Stimulated activated CD4-positive, alpha-beta T cell treated with anti-CD3 and anti-CD28 coated beads, Interleukin-4, amount 100 ng/mL, for 24 hours (primary cell): ENCODE results near the gene SENP3.

Source experiments
- DNase-seq: peaks from one replicate; pipeline ENCODE4 v3.0.0-alpha.2; 2020

SENP3 gene

DNA sequence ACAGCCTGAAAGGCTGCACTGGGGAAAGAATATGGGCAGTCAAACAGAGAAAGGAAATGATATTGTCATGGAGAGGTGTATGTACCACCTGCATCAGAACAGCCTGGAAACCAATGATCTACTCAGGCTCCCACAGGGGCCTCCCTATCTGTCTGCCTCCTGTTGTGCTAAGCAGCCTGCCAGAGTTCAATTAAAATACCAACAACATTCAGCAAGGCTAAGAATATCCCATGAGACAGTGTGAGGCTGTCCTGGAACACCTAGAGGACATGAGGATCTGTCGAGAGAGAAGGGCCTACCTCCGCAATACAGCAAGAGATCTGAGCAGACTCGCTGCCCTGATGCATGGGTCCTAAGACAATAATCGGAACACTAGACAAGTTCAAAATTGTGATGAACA is 44.6 kb downstream of the SENP3 start:
- DNase-seq, result no peak

DNA sequence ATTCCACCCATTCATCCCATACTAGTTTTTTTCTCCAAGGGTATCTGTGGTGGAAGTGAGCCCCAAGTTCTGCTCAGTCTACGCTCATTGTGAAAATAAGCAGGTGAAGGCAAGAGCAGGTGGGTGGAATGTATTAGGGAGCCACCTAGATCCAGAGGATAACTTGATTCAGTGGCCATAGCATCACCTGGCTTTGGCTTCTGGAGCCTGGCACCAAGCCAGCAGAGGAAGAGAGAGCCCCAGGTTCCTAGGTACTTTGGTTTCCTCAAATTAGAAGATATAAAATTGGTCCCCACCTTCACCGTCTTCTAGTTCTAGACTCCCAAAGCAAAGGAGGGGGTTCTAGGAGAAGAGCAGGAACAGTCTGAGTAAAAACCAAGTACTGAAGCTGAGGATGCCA is 48.9 kb downstream of the SENP3 start:
- no peak for DNase-seq

DNA sequence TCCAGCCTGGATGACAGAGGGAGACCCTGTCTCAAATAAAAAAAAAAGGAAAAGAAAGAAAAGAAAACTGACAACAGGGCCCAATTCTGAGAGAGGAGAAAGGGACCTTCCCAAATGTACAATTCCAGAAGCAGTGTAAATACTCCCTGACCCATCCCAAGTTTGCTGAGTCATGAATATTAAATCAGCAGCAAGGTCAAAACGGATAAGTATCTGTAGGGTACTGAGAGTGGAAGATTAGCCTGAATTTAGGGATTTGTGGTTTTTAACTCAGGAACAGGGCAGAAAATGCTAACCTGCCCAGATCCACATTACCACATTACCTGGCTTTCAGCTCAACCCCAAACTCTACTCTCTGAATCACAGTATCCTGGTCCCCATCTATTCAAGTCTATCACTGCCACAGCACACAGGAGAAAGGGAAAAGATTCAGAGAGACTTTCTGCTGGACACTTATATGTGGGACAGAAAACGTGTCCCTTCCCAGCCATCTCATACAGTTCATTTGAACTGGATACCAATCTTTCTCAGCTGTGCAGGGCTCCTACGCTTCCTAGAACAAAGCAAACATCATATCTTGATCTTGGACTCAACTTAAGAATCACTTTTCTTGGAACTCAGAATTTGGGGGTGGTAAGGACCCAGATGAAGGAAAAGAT is 50.0 kb downstream of the SENP3 start:
- DNase-seq, result no peak

DNA sequence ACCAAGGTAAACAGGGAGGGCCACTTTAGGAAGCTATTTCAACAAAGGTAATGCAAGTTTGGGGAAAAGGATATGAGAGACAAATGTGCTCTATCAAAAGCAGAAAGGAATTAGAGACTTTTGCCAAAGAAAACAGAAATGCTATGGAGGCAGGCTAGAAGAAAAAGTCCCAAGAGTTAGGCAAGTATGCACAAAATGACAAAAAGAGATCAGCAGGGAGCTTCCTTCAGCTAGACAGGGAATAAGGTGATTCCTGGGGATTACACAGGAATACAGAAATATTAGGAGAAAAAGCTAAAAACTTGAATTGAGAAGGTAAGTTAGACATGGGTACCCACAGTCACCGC is 50.5 kb downstream of the SENP3 start:
- no peak for DNase-seq

DNA sequence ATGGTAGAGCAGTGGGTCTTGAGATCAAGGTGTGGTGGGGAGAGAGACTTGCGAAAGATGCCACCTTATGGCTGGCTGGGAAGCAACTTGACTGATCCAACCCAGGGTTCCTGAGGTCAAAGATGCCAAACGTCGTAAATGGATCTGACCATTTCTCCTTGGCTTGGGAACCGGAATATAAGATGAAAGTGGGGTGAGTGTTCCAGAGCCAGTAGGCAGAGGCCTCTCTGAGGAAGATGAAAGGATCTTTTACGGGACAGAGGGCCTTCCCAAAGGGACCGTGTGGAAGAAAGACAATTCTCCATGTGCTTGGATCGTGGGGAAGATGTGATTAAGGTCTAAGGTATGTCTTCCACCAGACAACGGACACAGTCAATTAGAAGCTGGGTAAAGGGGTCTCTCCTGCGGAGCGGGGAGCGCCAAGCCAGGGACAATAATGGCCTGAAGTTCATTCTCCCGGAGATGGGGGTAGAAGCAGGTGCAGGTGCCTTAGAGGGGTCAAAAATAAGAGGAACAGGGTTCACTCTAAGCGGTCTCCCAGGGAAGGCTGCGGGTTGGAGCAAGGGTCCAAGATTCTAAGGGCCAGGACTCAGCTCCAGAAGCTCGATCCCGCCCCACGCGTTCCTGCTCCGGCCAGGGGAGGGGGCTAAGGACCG is 52.2 kb downstream of the SENP3 start:
- DNase-seq, result no peak

DNA sequence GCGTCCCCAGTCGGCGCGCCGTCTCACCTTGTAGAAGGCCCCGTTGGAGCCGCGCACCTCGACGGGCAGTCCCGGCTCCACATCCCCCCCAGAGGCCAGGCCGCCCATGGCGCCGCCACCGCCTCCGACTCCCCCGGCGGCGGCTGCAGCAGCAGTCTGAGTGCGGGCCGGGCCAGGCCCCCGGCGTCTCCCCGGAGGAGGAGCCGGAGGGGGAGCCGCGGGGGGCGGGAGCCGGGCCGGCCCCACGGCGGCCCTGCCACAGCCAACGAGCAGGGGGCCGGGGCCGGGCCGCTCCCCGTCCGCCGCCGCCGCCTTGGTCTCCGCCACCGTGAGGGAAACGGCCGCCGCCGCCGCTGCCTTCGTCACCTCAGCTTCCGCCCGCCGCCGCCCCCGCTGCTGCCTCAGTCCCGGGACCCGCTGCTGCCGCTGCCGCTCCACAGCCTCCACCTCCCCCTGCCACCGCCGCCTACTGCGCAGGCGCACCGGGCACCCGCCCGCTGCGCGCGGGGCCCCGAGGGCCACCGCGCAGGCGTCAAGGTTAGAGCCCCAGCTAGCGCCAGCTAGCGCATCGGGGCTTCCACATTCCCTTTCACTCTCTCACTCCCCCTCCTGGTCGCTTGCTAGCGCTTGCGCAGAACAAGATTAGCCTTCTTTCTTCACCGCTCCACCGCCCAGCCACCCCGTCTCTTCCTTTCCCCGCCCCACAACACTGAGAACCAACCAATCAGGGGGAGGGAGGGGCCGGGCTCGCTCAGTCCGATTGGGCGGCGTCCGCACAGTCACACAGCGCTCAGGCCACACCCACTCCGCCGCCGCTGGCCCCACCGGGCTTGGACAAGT is 52.9 kb downstream of the SENP3 start, which contains the start of gene FXR2:
FXR2 (minus strand) TSS at position 473 of the 840 bp plus-strand sequence; CDS start at position 108, 365 bp downstream.
- DNase-seq, result peak; percentile 99

DNA sequence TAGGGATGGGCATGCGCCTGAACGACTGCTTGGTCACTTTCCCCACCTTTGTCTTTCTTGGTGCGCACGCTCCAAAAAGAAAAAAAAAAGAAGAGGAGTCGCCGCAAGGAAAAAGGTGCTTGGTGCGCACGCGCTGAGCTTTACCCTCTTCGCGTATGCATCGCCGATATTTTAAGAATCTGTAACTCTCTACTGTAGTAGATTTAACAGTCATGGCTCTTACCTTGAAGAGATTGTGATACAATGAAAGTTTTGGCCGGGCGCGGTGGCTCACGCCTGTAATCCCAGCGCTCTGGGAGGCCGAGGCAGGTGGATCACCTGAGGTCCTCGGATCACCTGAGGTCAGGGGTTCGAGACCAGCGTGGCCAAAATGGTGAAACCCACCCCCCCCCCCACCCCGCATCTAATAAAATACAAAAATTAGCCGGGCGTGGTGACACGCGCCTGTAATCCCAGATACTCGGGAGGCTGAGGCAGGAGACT is 53.6 kb downstream of the SENP3 start:
- no peak for DNase-seq

DNA sequence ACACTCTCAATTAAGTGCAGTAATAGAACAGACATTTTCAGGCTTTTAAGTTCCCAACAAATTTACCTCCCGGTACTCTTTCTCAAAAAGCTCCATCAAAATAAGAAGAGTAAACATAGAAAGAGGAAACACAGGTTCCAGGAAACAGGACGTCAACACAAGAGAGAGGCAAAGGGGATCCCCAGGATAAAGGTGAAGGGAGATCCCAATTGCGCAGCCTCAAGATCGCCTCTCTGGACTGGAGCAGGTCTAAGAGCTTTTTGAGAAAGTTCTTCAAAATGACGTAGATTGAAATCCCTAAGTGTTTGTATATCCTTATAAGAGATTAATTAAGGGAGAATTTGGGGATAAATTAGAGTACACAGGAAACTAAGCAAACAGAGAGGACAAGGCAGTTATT is 56.9 kb downstream of the SENP3 start:
- DNase-seq, result no peak

DNA sequence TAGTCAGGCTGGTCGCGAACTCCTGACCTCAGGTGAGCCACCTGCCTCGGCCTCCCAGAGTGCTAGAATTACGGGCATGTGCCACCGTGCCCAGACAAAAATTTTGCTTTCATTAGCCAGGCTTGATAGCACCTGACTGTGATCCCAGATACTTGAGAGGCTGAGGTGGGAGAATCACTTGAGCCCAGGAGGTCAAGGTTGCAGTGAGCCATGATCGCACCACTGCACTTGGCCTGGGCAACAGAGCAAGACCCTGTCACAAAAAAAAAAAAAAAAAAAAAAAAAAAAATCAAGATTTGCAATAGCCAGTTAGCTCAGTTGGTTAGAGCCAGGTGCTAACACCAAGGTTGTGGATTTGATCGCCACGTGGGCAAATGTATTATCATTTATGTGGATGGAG is 59.1 kb downstream of the SENP3 start:
- no peak for DNase-seq
